Measurements from ENCODE around the gene RALGAPB. TPM values are rescaled to one million over a fixed set of nuclear protein-coding genes. Genes with fewer than 3 reads are reported as not detected.

Gene RALGAPB
- total RNA-seq, 3 donors from 2014 or later = 23.7 to 25.5 (median 24.8) TPM

- Mint-ChIP-seq H3K4me1 (ENCODE audit: low read depth) (no peaks in the 10 kb centered on the region), H3K9me3 (no peaks in the 10 kb centered on the region), H3K36me3 (ENCODE audit: insufficient read depth) (peaks cover 58% of the 10 kb centered on the region), H3K4me3 (no peak overlapping the region), H3K27me3 (ENCODE audit: low read depth) (no peaks in the 10 kb centered on the region)
- no peak for ATAC-seq
- no peak for DNase-seq
Measured at GRCh38 chr20:38558596-38559360, 86.1 kb downstream of the RALGAPB start.

GRCh38 chr20:38559764-38560163 lies 87.1 kb downstream of the RALGAPB start:
- no peaks in the 10 kb centered on the region for H3K9me3 Mint-ChIP-seq
- H3K4me1 Mint-ChIP-seq (ENCODE audit: low read depth) = no peaks in the 10 kb centered on the region
- DNase-seq (no peak), ATAC-seq (no peak)
- H3K36me3 Mint-ChIP-seq (ENCODE audit: insufficient read depth) = peaks cover 50% of the 10 kb centered on the region
- H3K4me3 Mint-ChIP-seq = no peak overlapping the region
- no peaks in the 10 kb centered on the region for H3K27me3 Mint-ChIP-seq (ENCODE audit: low read depth)

- DNase-seq (no peak), ATAC-seq (no peak)
- H3K36me3 Mint-ChIP-seq (ENCODE audit: insufficient read depth) = peaks cover 57% of the 10 kb centered on the region
- no peaks in the 10 kb centered on the region for H3K27me3 Mint-ChIP-seq (ENCODE audit: low read depth)
- H3K4me3 Mint-ChIP-seq = no peak overlapping the region
- H3K9me3 Mint-ChIP-seq = no peaks in the 10 kb centered on the region
- H3K4me1 Mint-ChIP-seq (ENCODE audit: low read depth) = no peaks in the 10 kb centered on the region
Measured at GRCh38 chr20:38563802-38564431, 91.3 kb downstream of the RALGAPB start.

- no peaks in the 10 kb centered on the region for H3K27me3 Mint-ChIP-seq (ENCODE audit: low read depth)
- no peaks in the 10 kb centered on the region for H3K9me3 Mint-ChIP-seq
- ATAC-seq (no peak), DNase-seq (no peak)
- H3K4me1 Mint-ChIP-seq (ENCODE audit: low read depth) = no peaks in the 10 kb centered on the region
- H3K4me3 Mint-ChIP-seq = no peak overlapping the region
- peaks cover 55% of the 10 kb centered on the region for H3K36me3 Mint-ChIP-seq (ENCODE audit: insufficient read depth)
Measured at GRCh38 chr20:38564680-38565079, 92.0 kb downstream of the RALGAPB start.

GRCh38 chr20:38566036-38566598 lies 93.5 kb downstream of the RALGAPB start:
- H3K9me3 Mint-ChIP-seq = no peaks in the 10 kb centered on the region
- no peak for ATAC-seq
- no peaks in the 10 kb centered on the region for H3K27me3 Mint-ChIP-seq (ENCODE audit: low read depth)
- no peak overlapping the region for H3K4me3 Mint-ChIP-seq
- no peak for DNase-seq
- H3K36me3 Mint-ChIP-seq (ENCODE audit: insufficient read depth) = peaks cover 53% of the 10 kb centered on the region
- H3K4me1 Mint-ChIP-seq (ENCODE audit: low read depth) = no peaks in the 10 kb centered on the region

- peaks cover 48% of the 10 kb centered on the region for H3K36me3 Mint-ChIP-seq (ENCODE audit: insufficient read depth)
- no peaks in the 10 kb centered on the region for H3K9me3 Mint-ChIP-seq
- H3K4me1 Mint-ChIP-seq (ENCODE audit: low read depth) = no peaks in the 10 kb centered on the region
- H3K4me3 Mint-ChIP-seq = no peak overlapping the region
- no peaks in the 10 kb centered on the region for H3K27me3 Mint-ChIP-seq (ENCODE audit: low read depth)
- no peak for DNase-seq
- no peak for ATAC-seq
Measured at GRCh38 chr20:38569747-38570525, 97.3 kb downstream of the RALGAPB start.

- DNase-seq (no peak), ATAC-seq (no peak)
- Mint-ChIP-seq H3K4me3 (no peak overlapping the region), H3K9me3 (no peaks in the 10 kb centered on the region), H3K27me3 (ENCODE audit: low read depth) (no peaks in the 10 kb centered on the region), H3K4me1 (ENCODE audit: low read depth) (no peaks in the 10 kb centered on the region), H3K36me3 (ENCODE audit: insufficient read depth) (peaks cover 39% of the 10 kb centered on the region)
Measured at GRCh38 chr20:38573413-38573812, 100.8 kb downstream of the RALGAPB start.

- Mint-ChIP-seq H3K4me1 (ENCODE audit: low read depth) (no peaks in the 10 kb centered on the region), H3K9me3 (no peaks in the 10 kb centered on the region), H3K36me3 (ENCODE audit: insufficient read depth) (peaks cover 16% of the 10 kb centered on the region), H3K4me3 (no peak overlapping the region), H3K27me3 (ENCODE audit: low read depth) (no peaks in the 10 kb centered on the region)
- DNase-seq = no peak
- no peak for ATAC-seq
Measured at GRCh38 chr20:38579219-38579910, 106.7 kb downstream of the RALGAPB start.

GRCh38 chr20:38579921-38580320 lies 107.3 kb downstream of the RALGAPB start:
- Mint-ChIP-seq H3K36me3 (ENCODE audit: insufficient read depth) (peaks cover 10% of the 10 kb centered on the region), H3K4me3 (no peak overlapping the region), H3K4me1 (ENCODE audit: low read depth) (no peaks in the 10 kb centered on the region), H3K9me3 (no peaks in the 10 kb centered on the region), H3K27me3 (ENCODE audit: low read depth) (no peaks in the 10 kb centered on the region)
- ATAC-seq (no peak), DNase-seq (no peak)

GRCh38 chr20:38581013-38581412 lies 108.4 kb downstream of the RALGAPB start, which contains the start of gene ADIG:
Gene ADIG, plus strand, starts transcription at chr20:38581197. Its CDS starts 54 bp downstream, at chr20:38581251.
- Mint-ChIP-seq H3K9me3 (no peaks in the 10 kb centered on the region), H3K36me3 (ENCODE audit: insufficient read depth) (peaks cover 4% of the 10 kb centered on the region), H3K4me1 (ENCODE audit: low read depth) (no peaks in the 10 kb centered on the region), H3K27me3 (ENCODE audit: low read depth) (no peaks in the 10 kb centered on the region), H3K4me3 (no peak within 1 kb of the TSS)
- ATAC-seq (peak; percentile 25 to 40), DNase-seq (no peak)

GRCh38 chr20:38581830-38582358 lies 109.3 kb downstream of the RALGAPB start:
- ATAC-seq = no peak
- Mint-ChIP-seq H3K27me3 (ENCODE audit: low read depth) (no peaks in the 10 kb centered on the region), H3K4me1 (ENCODE audit: low read depth) (no peaks in the 10 kb centered on the region), H3K4me3 (no peak overlapping the region), H3K9me3 (no peaks in the 10 kb centered on the region), H3K36me3 (ENCODE audit: insufficient read depth) (no peaks in the 10 kb centered on the region)
- no peak for DNase-seq

GRCh38 chr20:38583306-38583705 lies 110.7 kb downstream of the RALGAPB start:
- DNase-seq (no peak), ATAC-seq (no peak)
- peaks cover 4% of the 10 kb centered on the region for H3K27me3 Mint-ChIP-seq (ENCODE audit: low read depth)
- H3K36me3 Mint-ChIP-seq (ENCODE audit: insufficient read depth) = no peaks in the 10 kb centered on the region
- no peaks in the 10 kb centered on the region for H3K4me1 Mint-ChIP-seq (ENCODE audit: low read depth)
- H3K4me3 Mint-ChIP-seq = no peak overlapping the region
- no peaks in the 10 kb centered on the region for H3K9me3 Mint-ChIP-seq

- no peaks in the 10 kb centered on the region for H3K4me1 Mint-ChIP-seq (ENCODE audit: low read depth)
- peaks cover 4% of the 10 kb centered on the region for H3K27me3 Mint-ChIP-seq (ENCODE audit: low read depth)
- H3K36me3 Mint-ChIP-seq (ENCODE audit: insufficient read depth) = no peaks in the 10 kb centered on the region
- DNase-seq = no peak
- ATAC-seq = no peak
- H3K9me3 Mint-ChIP-seq = no peaks in the 10 kb centered on the region
- no peak overlapping the region for H3K4me3 Mint-ChIP-seq
Measured at GRCh38 chr20:38584099-38584763, 111.6 kb downstream of the RALGAPB start.

Measured in activated T-cell treated with anti-CD3 and anti-CD28 coated beads, Interleukin-2, amount 50 U/mL, for 4 hours (primary cell).